IPS-20b (cell line): ENCODE measurements around the gene CERS4.

Experiments
- H3K27ac ChIP-seq: one replicate; pipeline ENCODE4 v1.5.1; 2013; ENCODE audit warnings: low read length
- H3K27me3 ChIP-seq: 2 replicates; pipeline ENCODE4 v1.6.1; 2013; ENCODE audit warnings: mild to moderate bottlenecking, low read length, inconsistent platforms; ENCODE audit not compliant: insufficient read depth
- H3K36me3 ChIP-seq: 2 replicates; pipeline ENCODE4 v1.6.1; 2013; ENCODE audit warnings: low read depth, mild to moderate bottlenecking, inconsistent platforms, low read length, moderate library complexity; ENCODE audit not compliant: insufficient read depth
- H3K4me1 ChIP-seq: 2 replicates; pipeline ENCODE4 v1.6.1; 2013; ENCODE audit warnings: mild to moderate bottlenecking, control low read depth, inconsistent platforms, low read length, moderate library complexity; ENCODE audit not compliant: insufficient read depth
- H3K4me3 ChIP-seq: 2 replicates; pipeline ENCODE4 v1.5.1; 2013; ENCODE audit warnings: mild to moderate bottlenecking, low read length, inconsistent platforms
- H3K9ac ChIP-seq: 2 replicates; pipeline ENCODE4 v1.6.1; 2013; ENCODE audit warnings: low read depth, mild to moderate bottlenecking, inconsistent platforms, low read length, moderate library complexity
- H3K9me3 ChIP-seq: 2 replicates; pipeline ENCODE4 v1.6.1; 2013; ENCODE audit warnings: mild to moderate bottlenecking, low read depth, low read length, inconsistent platforms; ENCODE audit not compliant: insufficient read depth

Gene CERS4

GRCh38 chr19:8305798-8306197 lies 96.6 kb downstream of the CERS4 start:
- Histone ChIP-seq H3K27me3 (no peaks in the 10 kb centered on the region), H3K9me3 (no peaks in the 10 kb centered on the region), H3K4me1 (no peaks in the 10 kb centered on the region), H3K36me3 (peaks cover 26% of the 10 kb centered on the region), H3K4me3 (no peak overlapping the region), H3K9ac (no peak overlapping the region), H3K27ac (no peak overlapping the region)

GRCh38 chr19:8306235-8307054 lies 97.3 kb downstream of the CERS4 start:
- peaks cover 32% of the 10 kb centered on the region for H3K36me3 ChIP-seq
- H3K9ac ChIP-seq, result peak overlapping the region; percentile 91; the same call in 1 of the 2 replicates

GRCh38 chr19:8307400-8307964 lies 98.3 kb downstream of the CERS4 start:
- Histone ChIP-seq H3K27ac (no peak overlapping the region), H3K4me1 (no peaks in the 10 kb centered on the region), H3K36me3 (peaks cover 31% of the 10 kb centered on the region)

More at GRCh38 chr19:8306235-8307054, 97.3 kb downstream of the CERS4 start:
- Histone ChIP-seq H3K4me3 (peak overlapping the region; percentile 92; the same call in 1 of the 2 replicates), H3K9me3 (no peaks in the 10 kb centered on the region), H3K27ac (no peak overlapping the region), H3K27me3 (no peaks in the 10 kb centered on the region), H3K4me1 (no peaks in the 10 kb centered on the region)

DNA sequence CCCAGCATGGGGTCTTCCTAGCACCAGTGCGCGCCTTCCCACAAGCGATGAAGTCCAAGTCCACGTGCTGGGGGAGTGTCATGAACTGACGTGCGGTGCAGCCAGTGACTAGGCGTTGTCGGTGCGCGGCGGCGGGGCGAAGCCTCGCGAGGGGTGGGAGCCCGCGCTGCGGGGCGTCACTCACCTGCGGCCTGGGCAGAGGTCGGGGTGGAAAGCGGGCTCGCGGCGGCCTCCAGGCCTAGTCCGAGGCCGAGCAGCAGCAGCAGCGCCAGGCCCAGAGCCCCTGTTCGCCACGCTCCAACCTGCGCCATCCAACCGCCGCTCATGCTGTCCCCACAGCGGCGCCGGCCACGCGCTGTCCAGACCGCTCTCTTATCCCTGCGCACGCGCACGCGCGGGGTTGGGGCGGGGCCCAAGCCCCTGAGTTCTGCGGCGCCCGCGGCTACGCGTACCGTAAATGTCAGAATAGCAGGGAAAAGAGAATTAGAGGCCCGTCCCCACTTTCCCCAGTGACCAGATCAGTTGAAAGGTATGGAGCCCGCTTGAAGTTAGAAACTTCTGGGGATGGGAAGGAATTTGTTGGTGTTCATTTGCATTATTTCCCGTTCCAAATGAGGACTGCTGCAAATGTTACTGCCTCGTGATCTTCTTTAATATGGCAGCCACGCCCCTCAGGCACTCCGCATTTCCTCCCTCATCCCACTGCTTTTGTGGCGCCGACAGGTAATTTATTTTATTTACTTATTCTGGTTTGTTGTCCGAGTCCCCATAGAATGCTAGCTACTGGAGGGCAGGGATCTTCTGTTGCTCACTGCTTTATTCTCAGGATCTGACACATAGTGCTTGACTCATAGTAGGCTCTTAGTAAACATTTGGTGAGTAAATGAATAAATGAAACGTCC lies 99.0 kb downstream of the CERS4 start, which contains the start of gene CD320:
CD320 (minus strand) TSS at position 394 of the 902 bp plus-strand sequence; CDS start at position 326, 68 bp downstream.
- Histone ChIP-seq H3K9ac (peak within 1 kb of the TSS; percentile 91), H3K27ac (no peak within 1 kb of the TSS), H3K4me1 (no peaks in the 10 kb centered on the region), H3K36me3 (peaks cover 30% of the 10 kb centered on the region), H3K9me3 (no peaks in the 10 kb centered on the region), H3K27me3 (no peaks in the 10 kb centered on the region), H3K4me3 (peak within 1 kb of the TSS; percentile 92)

More at GRCh38 chr19:8307400-8307964, 98.3 kb downstream of the CERS4 start:
- Histone ChIP-seq H3K9ac (peak overlapping the region; percentile 91), H3K4me3 (peak overlapping the region; percentile 92), H3K27me3 (no peaks in the 10 kb centered on the region), H3K9me3 (no peaks in the 10 kb centered on the region)

DNA sequence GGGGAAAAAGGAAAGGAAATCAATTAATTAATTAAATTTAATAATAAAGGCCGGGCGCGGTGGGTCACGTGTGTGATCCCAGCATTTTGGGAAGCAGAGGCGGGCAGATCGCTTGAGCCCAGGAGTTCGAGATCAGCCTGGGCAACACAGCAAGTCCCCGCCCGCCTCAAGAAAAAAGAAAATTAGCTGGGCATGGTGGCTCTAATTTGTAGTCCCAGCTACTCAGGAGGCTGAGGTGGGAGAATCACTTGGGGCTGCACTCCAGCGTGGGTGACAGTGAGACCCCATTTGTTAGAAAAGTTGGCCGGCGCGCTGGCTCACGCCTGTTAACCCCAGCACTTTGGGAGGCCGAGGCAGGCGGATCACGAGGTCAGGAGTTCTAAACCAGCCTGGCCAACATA lies 99.7 kb downstream of the CERS4 start:
- Histone ChIP-seq H3K27ac (no peak overlapping the region), H3K4me3 (peak overlapping the region; percentile 92), H3K36me3 (peaks cover 35% of the 10 kb centered on the region), H3K9ac (no peak overlapping the region; the same call in 1 of the 2 replicates), H3K27me3 (no peaks in the 10 kb centered on the region), H3K4me1 (no peaks in the 10 kb centered on the region), H3K9me3 (no peaks in the 10 kb centered on the region)

DNA sequence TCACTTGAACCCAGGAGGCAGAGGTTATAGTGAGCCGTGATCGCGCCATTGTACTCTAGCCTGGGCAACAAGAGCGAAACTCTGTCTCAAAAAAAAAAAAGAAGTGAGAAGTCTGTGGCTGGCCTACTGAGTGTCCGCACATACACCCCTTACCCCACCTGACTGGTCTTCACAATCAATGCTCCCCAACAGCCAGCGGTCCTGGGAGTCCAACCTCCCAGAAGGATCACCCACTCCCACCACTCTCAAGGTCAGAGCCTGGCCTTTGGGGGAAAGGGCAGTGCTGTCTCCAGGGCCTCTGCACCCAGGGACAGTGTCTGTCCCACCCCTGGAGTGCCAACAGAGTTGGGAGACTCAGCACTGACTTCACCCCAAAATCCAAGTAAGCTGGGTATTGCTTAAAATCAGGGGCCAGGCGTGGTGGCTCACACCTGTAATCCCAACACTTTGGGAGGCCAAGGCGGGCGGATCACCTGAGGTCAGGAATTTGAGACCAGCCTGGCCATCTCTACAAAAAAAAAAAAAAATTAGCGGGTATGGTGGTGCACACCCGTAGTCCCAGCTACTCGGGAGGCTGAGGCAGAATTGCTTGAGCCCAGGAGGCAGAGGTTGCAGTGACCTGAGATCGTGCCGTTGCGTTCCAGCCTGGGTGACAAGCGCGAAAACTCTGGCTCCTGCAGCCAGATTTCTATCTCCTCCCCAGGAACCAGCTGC lies 101.3 kb downstream of the CERS4 start:
- Histone ChIP-seq H3K27me3 (no peaks in the 10 kb centered on the region), H3K4me1 (no peaks in the 10 kb centered on the region), H3K9me3 (no peaks in the 10 kb centered on the region), H3K4me3 (no peak overlapping the region), H3K9ac (no peak overlapping the region), H3K36me3 (peaks cover 49% of the 10 kb centered on the region), H3K27ac (no peak overlapping the region)

GRCh38 chr19:8311461-8312260 lies 102.5 kb downstream of the CERS4 start:
- no peak overlapping the region for H3K27ac ChIP-seq

More at GRCh38 chr19:8311461-8312260, 102.5 kb downstream of the CERS4 start:
- Histone ChIP-seq H3K9ac (no peak overlapping the region), H3K4me3 (no peak overlapping the region), H3K36me3 (peaks cover 59% of the 10 kb centered on the region), H3K27me3 (no peaks in the 10 kb centered on the region), H3K4me1 (peaks cover 1% of the 10 kb centered on the region; the same call in 1 of the 2 replicates), H3K9me3 (no peaks in the 10 kb centered on the region)
